Measurements from ENCODE around the gene PRKCSH.

DNA sequence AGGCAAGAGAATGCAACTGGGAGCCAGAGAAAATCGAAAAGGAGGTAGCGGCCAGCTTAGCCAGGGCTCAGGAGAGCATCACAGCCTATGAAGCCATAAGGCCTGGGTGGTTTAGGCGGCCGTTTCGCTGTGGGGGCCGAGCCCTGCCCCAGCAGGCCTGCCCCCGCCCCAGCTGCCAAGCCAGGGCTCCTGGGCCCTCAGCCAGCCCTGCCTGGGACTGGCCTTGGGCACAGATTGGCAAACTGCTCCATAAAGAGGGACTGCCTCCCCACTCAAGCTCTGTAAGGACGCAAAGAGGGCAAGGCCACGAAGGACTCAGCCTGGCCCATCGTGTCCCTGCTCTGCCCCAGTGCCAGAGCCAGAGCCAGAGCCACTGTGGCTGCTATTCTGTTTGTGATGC is 60.0 kb downstream of the PRKCSH start:
- TF ChIP-seq REST (IDR thresholded peaks at IDR 0.05; ENCODE audit: unreplicated experiment) (no peak), POLR2AphosphoS5 (IDR thresholded peaks at IDR 0.05; ENCODE audit: low read depth) (no peak), EZH2phosphoT487 (IDR thresholded peaks at IDR 0.05; ENCODE audit: unreplicated experiment) (no peak), CREB1 (CRISPR knock-in tag; IDR thresholded peaks at IDR 0.05; ENCODE audit: low read depth) (no peak), ETS1 (IDR thresholded peaks at IDR 0.05) (no peak), EZH2 (IDR thresholded peaks at IDR 0.05; ENCODE audit: low read depth, unreplicated experiment) (no peak), ZNF114 (CRISPR knock-in tag; IDR thresholded peaks at IDR 0.05) (no peak), ZNF331 (CRISPR knock-in tag; IDR thresholded peaks at IDR 0.05; ENCODE audit: low read depth) (no peak), NANOG (IDR thresholded peaks at IDR 0.05; ENCODE audit: borderline replicate concordance) (no peak), JUNB (IDR thresholded peaks at IDR 0.05; ENCODE audit: unreplicated experiment) (no peak), STAT1 (IDR thresholded peaks at IDR 0.05; ENCODE audit: unreplicated experiment) (no peak)
- TF ChIP-seq, protein P1, sequence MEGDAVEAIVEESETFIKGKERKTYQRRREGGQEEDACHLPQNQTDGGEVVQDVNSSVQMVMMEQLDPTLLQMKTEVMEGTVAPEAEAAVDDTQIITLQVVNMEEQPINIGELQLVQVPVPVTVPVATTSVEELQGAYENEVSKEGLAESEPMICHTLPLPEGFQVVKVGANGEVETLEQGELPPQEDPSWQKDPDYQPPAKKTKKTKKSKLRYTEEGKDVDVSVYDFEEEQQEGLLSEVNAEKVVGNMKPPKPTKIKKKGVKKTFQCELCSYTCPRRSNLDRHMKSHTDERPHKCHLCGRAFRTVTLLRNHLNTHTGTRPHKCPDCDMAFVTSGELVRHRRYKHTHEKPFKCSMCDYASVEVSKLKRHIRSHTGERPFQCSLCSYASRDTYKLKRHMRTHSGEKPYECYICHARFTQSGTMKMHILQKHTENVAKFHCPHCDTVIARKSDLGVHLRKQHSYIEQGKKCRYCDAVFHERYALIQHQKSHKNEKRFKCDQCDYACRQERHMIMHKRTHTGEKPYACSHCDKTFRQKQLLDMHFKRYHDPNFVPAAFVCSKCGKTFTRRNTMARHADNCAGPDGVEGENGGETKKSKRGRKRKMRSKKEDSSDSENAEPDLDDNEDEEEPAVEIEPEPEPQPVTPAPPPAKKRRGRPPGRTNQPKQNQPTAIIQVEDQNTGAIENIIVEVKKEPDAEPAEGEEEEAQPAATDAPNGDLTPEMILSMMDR (conservative IDR thresholded peaks at IDR 0.05; ENCODE audit: low read depth in 2 of 2): no peak
- TF ChIP-seq, protein P2, sequence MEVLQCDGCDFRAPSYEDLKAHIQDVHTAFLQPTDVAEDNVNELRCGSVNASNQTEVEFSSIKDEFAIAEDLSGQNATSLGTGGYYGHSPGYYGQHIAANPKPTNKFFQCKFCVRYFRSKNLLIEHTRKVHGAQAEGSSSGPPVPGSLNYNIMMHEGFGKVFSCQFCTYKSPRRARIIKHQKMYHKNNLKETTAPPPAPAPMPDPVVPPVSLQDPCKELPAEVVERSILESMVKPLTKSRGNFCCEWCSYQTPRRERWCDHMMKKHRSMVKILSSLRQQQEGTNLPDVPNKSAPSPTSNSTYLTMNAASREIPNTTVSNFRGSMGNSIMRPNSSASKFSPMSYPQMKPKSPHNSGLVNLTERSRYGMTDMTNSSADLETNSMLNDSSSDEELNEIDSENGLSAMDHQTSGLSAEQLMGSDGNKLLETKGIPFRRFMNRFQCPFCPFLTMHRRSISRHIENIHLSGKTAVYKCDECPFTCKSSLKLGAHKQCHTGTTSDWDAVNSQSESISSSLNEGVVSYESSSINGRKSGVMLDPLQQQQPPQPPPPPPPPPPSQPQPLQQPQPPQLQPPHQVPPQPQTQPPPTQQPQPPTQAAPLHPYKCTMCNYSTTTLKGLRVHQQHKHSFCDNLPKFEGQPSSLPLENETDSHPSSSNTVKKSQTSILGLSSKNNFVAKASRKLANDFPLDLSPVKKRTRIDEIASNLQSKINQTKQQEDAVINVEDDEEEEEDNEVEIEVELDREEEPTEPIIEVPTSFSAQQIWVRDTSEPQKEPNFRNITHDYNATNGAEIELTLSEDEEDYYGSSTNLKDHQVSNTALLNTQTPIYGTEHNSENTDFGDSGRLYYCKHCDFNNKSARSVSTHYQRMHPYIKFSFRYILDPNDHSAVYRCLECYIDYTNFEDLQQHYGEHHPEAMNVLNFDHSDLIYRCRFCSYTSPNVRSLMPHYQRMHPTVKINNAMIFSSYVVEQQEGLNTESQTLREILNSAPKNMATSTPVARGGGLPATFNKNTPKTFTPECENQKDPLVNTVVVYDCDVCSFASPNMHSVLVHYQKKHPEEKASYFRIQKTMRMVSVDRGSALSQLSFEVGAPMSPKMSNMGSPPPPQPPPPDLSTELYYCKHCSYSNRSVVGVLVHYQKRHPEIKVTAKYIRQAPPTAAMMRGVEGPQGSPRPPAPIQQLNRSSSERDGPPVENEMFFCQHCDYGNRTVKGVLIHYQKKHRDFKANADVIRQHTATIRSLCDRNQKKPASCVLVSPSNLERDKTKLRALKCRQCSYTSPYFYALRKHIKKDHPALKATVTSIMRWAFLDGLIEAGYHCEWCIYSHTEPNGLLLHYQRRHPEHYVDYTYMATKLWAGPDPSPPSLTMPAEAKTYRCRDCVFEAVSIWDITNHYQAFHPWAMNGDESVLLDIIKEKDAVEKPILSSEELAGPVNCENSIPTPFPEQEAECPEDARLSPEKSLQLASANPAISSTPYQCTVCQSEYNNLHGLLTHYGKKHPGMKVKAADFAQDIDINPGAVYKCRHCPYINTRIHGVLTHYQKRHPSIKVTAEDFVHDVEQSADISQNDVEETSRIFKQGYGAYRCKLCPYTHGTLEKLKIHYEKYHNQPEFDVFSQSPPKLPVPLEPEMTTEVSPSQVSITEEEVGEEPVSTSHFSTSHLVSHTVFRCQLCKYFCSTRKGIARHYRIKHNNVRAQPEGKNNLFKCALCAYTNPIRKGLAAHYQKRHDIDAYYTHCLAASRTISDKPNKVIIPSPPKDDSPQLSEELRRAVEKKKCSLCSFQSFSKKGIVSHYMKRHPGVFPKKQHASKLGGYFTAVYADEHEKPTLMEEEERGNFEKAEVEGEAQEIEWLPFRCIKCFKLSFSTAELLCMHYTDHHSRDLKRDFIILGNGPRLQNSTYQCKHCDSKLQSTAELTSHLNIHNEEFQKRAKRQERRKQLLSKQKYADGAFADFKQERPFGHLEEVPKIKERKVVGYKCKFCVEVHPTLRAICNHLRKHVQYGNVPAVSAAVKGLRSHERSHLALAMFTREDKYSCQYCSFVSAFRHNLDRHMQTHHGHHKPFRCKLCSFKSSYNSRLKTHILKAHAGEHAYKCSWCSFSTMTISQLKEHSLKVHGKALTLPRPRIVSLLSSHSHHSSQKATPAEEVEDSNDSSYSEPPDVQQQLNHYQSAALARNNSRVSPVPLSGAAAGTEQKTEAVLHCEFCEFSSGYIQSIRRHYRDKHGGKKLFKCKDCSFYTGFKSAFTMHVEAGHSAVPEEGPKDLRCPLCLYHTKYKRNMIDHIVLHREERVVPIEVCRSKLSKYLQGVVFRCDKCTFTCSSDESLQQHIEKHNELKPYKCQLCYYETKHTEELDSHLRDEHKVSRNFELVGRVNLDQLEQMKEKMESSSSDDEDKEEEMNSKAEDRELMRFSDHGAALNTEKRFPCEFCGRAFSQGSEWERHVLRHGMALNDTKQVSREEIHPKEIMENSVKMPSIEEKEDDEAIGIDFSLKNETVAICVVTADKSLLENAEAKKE (CRISPR knock-in tag; IDR thresholded peaks at IDR 0.05): no peak

All from GM23338 (cell line).